Measurements from ENCODE around the gene CDYL.
A peak's percentile ranks its signal among the peaks of the same experiment; 100 is the strongest.

The CDYL gene

GRCh38 chr6:4885341-4885933, 109.2 kb downstream of the CDYL start:
- no peak for DNase-seq

GRCh38 chr6:4888841-4889240, 112.6 kb downstream of the CDYL start:
- DNase-seq: peak; percentile 22

DNA sequence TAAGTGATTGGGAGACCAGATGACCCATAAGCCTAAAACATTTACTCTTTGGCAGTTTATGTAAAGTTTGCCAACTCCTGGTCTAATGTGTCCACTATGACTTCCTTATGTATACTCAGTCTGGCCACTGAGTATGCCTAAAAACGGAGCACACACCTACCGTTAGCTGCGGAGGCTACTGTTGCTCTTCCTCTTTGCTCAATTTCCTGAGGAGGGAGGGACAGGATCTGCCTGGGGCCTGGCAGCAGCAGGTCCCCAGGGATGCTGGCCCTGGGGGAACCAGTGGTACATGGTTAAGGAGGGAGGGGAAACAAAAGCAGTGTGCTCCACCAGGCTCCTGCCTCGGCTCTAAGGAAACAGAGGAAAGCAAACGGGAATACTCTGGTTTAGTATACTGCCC, 113.5 kb downstream of the CDYL start:
- DNase-seq: no peak

DNA sequence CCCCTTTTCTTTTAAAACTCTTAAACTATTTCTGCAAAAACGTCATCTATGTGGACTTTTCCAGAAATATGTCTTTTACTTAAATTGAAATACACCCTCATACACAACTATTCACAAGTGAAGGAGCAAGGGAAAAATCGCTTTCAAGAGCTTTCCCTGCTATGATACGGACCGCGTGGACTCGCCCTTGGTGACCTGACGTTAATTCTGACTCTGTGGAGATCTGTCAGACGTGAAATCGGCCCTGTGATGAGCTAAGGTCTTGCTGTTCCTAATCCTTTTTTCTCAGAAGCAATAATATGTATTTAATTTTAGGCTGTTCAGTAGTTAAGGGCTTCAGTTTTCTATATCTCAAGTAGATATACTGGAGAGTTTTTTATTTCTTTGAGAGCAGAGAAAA, 114.0 kb downstream of the CDYL start:
- no peak for DNase-seq

GRCh38 chr6:4890627-4891026, 114.4 kb downstream of the CDYL start:
- DNase-seq: no peak

DNA sequence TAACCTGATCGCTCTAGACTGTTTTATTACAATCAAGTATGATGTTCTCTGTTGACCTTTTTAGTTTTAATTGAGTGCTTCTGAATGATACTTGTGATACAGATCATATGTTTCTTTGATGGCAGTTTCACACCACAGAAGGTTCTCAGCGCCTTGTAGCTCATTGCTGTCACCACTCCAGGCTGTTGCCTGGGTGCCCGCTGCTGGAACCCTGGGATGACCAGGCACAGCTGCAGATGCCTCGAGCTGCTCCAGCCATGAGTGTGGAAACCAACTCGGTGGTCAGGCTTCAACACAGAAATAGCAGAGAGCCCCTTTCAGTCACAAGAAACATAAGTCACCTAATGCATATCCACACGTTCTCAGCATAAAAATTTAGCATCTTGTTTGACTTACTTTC, 114.9 kb downstream of the CDYL start:
- DNase-seq: no peak

- no peak for DNase-seq
Observed at GRCh38 chr6:4892785-4893485, 116.7 kb downstream of the CDYL start.

GRCh38 chr6:4894049-4894448, 117.8 kb downstream of the CDYL start:
- DNase-seq: no peak

DNA sequence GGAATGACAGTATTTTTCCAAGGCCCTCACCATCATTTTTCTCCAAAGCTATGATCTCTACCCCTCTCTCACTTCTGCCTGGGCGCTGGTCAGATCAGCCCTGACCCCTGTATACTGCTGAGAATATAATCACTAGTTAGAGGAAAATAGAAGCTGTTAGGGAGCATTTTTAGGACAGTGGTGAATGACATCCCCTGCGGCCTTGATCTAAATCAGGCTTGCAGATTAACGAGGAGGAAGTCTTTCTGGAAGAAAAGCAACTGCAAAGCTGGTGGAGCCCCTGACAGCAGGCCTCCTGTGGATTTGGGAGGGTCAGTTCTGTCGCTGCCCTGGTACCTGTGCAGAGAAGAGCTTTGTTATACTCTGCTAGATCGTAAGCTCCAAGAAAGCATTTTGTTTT, 119.8 kb downstream of the CDYL start:
- DNase-seq: no peak

DNA sequence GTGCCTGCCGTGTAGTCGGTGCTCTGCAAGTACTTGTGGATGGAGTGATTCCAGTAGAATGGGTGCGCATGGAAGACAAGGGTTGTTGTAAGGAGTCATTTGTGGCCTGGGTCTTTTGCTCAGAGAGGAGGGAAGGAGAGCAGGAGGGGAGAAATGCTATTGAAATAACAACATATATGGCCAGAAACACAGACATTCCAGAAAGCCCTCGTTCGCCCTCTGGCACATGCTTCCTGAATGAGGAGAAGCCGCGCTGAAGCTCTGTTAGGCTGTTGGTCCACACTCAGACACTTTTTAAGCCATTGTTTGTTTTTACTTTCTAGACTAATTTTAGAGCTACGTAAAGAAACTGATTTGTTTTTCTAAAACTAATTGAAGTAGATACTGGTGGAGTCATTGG, 120.2 kb downstream of the CDYL start:
- DNase-seq: no peak

DNA sequence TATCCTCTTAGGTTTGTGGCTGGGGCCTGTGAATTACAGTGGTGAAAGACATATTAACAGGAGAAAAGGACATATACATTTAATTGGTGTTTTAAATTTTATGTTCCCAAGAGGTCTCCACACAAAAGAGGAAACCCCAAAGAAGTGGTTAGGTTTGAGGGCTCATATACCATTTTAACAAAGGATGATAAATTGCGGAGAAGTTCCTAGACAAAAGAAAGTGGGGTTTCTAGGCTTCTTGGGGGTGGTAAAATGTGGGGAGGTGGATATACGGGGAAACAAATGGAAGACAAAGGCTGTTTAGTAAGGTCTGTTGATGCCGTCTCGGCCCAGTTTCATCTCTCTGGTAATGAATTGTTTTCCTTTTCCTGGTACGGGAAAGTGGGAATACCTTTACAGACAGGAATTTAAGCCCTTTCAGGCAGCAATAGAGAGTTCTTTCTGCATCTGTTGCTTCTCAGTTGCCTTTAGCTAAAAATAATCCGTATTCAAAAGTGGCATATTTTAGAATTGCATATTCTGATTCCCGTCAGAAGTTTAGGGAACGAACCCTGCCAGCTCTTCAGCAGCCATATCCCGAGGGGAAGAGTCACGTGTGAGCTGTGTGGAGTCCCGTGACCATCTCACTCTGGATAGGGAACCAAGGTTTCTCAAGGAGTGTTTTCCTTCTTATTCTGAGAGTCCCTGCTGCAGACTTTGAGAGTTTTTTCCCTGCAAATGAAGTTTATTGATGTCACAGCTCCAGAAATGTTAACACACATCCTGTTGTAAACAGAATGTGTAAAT, 123.2 kb downstream of the CDYL start:
- DNase-seq: no peak

DNA sequence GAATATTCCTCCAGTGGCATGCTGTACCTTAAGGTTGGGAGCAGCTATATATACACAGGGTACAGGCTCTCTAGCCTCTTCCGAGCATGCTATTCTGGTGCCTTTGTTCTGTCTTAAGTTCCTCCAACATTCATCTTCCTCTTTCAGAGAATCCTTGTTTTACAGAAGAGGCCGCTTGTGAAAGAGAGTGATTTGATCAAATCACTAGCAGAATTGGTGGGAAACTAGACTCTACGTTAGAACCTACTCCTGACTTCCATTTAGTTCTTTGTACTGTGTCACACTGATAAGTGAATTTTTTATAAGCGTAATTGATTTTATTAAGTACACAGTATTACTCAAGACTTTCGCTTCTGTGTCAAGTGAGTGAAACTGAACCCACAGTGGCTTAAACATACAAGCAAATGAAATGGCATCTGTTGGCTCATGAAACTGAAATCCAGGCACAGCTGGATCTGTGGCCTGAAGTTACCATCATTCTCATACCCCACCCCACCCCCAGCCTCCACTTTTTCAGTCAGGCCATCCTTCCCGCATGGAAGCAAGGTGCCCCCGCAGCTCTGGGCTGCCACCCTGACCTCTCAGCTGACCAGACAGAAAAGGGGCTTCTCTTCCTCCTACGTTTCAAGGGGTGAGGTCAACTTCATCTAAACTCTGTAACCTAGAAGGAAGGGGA, 125.3 kb downstream of the CDYL start:
- no peak for DNase-seq

- DNase-seq: no peak
Observed at GRCh38 chr6:4902363-4902762, 126.2 kb downstream of the CDYL start.

- DNase-seq: no peak
Observed at GRCh38 chr6:4903121-4903520, 126.9 kb downstream of the CDYL start.

GRCh38 chr6:4903751-4904370, 127.7 kb downstream of the CDYL start:
- DNase-seq: no peak

GRCh38 chr6:4904461-4905025, 128.3 kb downstream of the CDYL start:
- no peak for DNase-seq

- no peak for DNase-seq
Observed at GRCh38 chr6:4905826-4906225, 129.6 kb downstream of the CDYL start.

DNA sequence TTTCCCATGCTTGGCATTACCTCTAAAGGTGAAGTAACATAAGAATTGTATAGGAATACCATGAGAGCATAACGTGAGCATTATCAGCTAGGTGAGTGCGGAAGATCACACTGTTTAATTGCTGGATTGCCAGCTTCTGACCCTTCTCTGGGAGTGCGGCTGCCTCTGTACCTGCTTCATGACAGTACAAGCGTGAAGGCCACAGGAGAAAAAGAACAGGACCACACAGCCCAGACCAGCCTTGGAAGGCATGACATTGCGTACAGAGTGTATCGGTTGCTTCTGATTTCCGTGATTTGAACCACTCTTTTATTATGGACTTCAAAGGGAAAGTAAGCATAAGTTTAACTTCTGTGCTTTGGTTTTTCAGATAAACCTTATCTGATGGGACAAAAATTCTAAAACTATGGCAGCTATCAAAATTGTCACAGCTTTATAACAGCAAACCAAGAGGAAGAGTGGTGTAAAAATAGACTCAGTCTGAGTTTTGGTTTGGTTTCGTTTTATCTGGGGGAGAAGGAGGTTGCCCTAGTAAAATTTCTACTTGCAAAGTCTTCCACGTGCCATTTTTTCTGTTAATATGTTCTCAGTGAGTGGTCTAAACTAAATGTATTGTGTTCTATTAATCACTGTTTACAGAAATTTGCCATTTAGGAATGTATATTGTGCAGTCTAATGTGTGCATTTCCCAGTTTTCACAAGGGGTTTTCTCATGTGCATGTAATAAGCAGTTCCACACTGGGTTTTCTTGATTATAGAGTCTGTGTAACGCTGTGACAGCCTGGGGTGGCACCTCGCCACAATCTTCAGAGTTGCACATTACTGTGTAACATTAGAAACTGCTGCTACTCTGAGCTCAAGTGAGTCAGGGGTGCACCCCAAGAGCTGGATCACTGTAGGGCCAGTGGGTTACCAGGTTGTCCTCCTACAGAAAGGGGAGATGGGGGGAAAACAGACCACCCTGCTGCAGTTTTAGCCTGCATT, 130.4 kb downstream of the CDYL start:
- DNase-seq: no peak

DNA sequence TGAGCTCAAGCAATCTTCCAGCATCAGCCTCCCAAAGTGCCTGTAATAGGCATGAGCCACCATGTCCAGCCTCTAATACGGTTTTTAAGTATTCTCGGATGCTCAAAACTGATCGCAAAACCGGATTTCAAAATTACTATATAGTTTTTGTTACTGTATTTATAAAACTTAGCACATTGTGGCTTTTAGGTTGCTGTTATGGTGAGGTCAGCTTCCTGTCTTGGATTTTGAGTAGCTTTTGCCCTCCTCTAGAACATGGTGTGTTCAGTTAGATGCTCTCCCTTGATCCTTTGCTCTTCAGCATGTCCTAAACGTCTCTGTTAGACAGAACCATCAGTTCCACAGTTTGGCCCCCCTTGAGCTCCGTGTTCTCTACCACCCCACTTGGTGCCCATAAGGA, 131.4 kb downstream of the CDYL start:
- DNase-seq: no peak

GRCh38 chr6:4908062-4908461, 131.9 kb downstream of the CDYL start:
- DNase-seq: no peak

GRCh38 chr6:4909063-4909706, 133.0 kb downstream of the CDYL start:
- DNase-seq: no peak

All from NCI-H226 (cell line).